HG03575 (cell line): ENCODE measurements around the gene KLHL5.

ENCODE experiments used
- ATAC-seq: cut with Tn5 transposase; IDR thresholded peaks from one replicate; pipeline ENCODE4 v1.9.1; 2021; ENCODE audit not compliant: unreplicated experiment, insufficient number of reproducible peaks, low FRiP score; ENCODE audit errors: extremely low read depth

KLHL5 gene

GRCh38 chr4:39157520-39157919 lies 95.5 kb downstream of the KLHL5 start:
- no peak for ATAC-seq

GRCh38 chr4:39166177-39166576 lies 104.1 kb downstream of the KLHL5 start:
- ATAC-seq = no peak

GRCh38 chr4:39166669-39167068 lies 104.6 kb downstream of the KLHL5 start:
- ATAC-seq = no peak

- ATAC-seq = no peak
Measured at GRCh38 chr4:39169426-39169825, 107.4 kb downstream of the KLHL5 start.

- ATAC-seq = no peak
Measured at GRCh38 chr4:39170301-39170700, 108.3 kb downstream of the KLHL5 start.
